ENCODE results near the gene MEIS3.

MEIS3 gene

DNA sequence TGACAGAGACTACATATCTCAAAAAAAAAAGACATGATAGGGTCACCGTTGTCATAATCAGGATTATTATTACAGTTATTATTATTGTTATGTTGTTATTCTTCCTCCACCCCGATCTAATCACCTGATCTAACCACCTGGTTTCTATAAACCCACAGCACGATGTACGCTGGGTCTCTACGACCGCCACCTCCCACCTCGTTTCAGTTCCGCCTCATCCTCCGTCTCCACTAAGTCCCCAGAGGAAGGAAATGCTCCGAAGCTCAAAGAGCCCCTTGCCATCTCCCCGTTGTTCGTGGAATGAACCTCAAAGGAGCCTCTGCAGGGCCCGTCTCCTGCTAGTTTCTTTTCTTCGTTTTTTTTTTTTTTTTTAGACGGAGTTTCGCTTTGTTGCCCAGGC lies 15.9 kb upstream of the MEIS3 start:
- DNase-seq = no peak

DNA sequence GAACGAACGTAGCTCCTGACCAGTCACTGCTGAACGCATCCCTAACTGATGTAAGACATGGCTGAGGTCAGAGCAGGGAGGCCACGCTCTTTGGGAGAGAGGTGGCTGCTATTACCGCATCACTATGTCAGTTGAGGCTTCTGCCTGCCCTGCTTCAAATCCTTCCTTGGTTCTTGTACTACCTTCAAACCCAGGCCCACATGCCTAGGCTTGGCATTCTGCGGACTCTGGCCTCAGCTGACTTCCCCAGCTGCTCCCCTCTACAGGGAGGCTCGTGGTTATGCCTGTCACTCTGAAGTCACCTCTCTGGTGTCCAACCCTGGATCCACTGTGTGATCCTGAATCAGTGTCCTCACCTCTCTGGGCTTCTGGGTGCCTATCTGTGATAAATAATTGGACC lies 14.8 kb upstream of the MEIS3 start:
- no peak for DNase-seq

DNA sequence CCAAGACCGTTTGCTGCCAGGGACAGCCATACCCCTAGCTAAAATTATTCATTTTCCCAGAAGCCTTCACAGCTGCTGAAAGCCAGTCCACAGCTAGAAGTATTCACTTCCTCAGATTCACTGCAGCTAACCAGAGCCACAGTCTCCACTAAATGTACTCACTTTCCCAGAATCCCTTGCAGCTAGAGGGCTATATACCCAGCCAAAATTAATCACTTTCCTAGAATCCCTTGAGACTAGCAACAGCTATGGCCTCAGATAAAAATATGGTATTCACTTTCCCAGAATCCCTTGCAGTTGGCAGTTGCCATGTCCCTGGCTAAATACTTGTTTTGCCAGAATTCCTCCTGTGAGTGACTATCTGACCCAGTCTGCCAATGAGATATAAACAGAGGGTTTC lies 13.8 kb upstream of the MEIS3 start:
- no peak for DNase-seq

- DNase-seq = no peak
These were observed 13.2 kb upstream of the MEIS3 start for GRCh38 chr19:47432499-47432898.

DNA sequence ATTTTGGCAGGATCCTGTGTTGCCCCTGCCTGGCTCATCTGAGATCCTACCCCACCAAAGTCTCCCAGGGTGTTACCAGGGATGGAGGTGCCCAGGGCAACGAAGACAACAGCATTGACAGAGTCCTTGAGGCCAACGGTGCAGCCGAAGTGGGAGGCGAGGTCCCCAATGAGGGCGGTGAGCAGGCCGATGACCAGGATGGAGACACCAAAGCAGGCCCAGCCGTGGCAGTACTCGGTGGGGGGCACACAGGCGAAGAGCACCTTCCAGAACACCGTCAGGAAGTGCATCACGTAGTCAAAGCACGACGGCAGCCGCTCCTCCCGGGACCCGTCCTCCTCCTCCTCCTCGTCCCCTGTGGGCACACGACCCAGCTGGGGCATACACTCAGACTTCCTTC lies 12.8 kb upstream of the MEIS3 start:
- no peak for DNase-seq

GRCh38 chr19:47430041-47430802 lies 10.9 kb upstream of the MEIS3 start:
- no peak for DNase-seq

GRCh38 chr19:47429140-47429793 lies 9.9 kb upstream of the MEIS3 start:
- DNase-seq = no peak

- DNase-seq = peak; percentile 97
These were observed 9.0 kb upstream of the MEIS3 start for GRCh38 chr19:47428177-47428894.

DNA sequence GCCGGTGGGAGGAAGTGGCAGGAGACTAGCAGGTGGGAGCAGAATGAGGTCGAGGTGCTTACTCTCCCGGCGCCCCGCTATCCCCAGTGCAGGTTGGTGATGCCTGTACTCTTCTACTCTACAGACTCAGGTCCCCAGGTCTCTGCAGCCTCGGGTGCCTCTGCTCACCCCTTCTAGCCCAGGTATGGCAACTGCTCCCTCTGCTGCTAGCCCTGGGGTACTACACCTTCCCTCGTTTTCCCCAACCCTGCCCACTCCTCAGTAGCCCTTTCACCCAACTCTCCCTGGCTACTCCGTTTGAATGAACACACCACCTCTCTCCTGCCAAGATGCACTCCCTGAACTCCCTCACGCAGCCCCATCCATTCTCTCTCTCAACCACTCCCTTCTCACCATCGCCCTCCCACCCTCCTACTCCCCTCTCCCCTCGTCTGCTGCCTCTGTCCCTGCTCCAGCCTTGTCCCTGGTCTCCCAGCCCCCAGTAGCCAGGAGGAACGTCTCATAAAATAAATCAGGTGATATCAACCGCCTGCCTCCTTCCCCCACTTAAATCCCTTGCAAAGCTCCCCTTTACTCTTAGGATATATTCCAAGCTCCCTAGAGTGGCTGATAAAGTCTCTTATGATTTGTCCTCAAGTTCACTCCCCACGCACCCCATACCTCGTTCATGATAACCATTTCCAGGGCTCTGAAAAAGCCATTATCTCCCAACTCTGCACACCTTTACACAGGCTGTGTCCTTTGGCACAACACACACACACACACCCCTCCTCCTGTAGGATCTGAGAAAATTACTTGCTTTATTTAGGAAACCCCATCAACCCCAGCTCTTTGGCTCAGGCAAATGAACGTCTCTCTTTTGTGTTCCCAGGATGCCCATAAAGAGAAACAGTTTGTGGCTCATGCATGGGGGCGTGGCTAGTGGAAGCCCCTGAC lies 8.2 kb upstream of the MEIS3 start:
- DNase-seq = peak; percentile 27

DNA sequence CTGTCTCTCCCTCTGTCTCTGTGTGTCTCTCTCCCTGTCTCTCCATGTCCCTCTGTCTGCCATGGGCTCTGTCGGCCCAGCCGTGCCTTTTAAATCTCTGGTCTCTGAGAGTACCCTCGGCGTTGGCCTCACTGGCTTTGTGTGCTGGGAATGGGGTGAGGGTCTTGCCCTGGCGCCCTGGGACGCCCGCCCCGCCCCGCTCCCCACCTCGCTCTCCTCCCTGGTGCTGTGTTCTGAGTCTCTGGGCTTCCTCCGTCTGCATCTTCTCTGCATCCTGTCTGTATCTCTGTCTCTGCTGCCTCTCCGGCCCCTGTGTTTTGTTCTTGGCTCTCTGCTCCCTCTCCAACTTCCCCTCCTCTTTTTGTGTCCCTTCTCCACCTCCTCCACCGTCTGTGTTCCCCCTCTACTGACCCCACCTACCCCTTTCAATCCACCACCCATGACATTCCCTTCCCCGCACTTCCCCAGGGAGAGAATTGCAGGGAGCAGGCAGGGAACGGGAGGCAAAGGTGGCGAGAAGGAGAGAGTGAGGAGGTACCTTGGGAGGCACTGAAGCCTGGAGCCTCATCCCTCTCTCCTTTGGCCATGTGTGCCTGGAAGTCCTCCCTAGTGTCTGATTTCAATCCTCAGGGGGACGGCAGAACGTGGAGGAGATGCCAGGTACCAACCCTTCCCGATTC lies 4.0 kb upstream of the MEIS3 start:
- DNase-seq = no peak

DNA sequence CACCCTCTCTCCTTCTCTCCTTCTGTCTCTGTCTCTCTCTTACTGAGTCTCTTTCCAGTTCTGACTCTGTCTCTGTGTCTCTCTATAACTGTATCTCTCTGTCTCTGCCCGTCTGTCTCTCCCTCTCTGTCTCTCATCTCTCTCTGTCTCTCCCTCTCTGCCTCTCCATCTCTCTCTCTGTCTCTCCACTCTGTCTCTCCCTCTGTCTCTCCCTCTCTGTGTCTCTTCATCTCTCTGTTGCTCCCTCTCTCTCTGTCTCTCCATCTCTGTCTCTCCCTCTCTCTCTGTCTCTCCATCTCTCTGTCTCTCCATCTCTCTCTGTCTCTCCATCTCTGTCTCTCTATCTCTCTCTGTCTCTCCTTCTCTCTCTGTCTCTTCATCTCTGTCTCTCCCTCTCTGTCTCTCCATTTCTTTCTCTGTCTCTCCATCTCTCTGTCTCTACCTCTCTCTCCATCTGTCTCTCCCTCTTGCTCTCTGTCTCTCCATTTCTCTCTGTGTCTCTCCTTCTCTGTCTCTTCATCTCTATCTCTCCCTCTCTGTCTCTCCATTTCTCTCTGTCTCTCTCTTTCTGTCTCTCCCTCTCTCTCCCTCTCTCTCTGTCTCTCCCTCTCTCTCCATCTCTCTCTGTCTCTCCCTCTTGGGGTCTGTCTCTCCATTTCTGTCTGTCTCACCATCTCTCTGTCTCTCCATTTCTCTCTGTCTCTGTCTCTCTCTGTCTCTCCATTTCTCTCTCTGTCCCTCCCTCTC lies 3.3 kb upstream of the MEIS3 start:
- DNase-seq = no peak

DNA sequence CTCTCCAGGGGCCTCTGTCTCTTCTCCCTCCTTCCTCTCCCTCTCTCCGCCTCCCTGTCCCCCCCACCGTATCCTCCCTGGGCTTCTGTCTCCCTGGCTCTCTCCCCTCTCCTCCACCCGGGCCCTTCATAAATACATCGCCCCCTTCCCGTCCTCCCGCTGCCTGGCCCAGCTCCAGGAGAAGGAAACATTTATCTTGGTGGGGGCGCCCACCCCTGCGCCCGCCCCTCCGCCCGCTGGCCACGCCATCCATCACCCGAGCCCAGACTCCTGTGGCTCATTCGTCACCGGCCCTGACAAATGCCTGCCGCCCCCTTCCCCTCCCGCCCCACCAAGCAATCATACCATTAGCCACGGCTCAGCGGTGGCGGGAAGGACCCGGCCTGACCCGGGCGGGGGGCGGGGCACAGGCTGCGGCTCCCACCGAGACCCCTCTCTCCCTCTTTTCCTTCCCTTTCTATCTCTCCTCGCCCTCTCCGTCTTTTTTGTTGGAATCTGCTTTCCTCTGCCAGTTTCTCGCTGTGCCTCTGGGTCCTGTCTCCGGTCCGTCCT lies 2.6 kb upstream of the MEIS3 start:
- DNase-seq = no peak

DNA sequence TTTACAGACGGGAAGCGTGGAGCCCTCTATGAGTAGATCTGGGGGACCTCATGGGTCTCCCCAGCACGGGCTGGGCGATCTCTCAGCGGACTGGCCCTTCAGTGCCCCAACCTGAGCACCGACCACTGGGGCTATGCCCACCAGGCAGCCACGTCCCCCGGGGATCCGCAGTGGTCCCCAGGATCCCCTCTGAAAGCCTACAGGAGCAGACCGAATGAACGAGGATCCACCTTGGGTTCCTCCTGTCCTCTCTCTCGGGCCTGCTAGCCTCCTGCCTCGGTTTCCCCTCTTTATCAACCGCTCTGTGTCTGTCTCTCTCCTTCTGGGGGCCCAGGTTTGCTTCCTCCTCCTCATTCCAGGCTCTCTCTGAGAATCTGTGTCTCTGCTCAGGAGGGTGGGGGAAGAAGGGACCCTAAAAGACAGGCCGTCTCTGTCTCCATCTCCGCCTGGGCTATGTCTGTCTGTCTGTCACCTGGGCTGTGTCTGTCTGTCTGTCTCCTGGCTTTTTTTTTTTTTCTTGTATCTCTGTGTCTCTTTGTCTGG lies 2.0 kb upstream of the MEIS3 start:
- DNase-seq = no peak

- no peak for DNase-seq
These were observed 462 bp upstream of the MEIS3 start for GRCh38 chr19:47419789-47420188.

- DNase-seq = no peak
These were observed 666 bp downstream of the MEIS3 start for GRCh38 chr19:47418692-47419029.

DNA sequence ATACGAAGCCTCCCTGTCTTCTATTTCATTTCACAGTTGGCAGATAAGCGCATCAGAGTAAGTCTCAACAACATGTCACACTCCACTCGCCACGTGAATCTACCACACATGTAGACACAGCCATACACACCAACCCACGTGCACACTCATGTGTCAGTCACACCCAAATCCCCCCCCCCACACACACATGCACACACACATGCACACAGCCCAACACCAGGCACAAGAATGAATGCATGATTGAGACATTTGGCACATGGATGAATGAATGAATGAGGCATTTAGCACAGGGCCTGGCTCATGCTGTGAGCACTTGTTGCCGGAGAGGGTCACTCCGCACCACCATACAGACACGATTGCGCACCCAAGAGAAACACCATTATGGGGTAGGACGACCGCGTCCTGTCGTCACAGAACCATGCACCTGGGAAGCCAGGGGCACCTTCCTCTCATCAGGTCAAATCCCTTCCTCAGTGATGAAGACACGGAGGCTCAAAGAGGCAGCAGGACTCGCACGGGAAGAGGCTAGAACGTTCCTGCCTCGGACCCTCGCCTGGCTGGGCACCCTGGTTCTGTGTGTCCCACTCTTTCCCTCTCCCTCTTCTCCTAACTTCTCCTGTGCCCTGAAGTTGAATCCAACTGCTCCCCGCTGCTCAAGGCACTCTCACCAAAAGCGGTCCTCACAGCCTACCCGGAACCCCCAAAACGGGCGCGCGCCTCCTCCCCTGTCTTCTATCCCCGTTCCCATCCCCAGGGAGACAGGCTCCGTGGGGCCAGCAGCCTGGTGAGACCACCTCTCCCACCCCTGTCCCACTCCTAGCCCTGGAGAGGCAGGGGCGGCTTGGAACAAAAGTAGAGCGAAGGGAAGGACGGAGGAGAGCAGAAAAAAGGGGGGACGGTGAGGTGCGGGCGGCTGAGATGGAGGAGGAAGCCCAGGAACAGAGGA lies 1.3 kb downstream of the MEIS3 start:
- no peak for DNase-seq

DNA sequence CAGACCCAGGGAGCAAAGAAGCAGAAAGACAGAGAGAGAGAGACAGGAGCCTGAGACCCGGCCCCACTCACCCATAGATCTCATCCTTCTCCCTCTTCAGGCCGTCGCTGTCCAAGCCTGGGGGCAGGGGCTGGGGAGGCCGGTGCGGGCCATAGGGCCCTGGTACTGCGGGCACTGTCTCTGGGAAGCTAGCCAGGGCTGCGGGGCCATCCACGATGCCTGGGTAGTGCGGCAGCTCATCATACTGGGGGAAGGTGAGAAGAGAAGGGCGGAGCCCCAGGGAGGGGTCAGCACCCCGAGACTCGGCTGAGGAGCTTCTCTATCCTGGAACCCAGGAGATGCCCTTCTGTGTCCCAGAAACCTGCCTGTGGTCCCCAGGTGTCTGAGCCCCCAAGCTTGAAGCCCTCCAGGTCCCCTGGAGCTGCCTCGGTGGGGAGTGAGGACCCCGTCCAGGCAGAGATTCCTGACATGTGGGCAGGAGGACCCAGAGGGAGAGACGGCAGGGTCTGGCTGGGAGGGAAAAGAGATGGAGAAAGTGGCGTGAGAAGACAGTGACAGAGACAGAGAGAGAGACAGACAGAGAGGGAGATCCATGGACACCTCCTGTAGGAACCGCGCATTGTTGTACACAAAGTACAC lies 2.1 kb downstream of the MEIS3 start:
- DNase-seq = no peak

GRCh38 chr19:47416643-47416985 lies 2.7 kb downstream of the MEIS3 start:
- DNase-seq = no peak

GRCh38 chr19:47415953-47416642 lies 3.2 kb downstream of the MEIS3 start:
- DNase-seq = no peak

Data from NCI-H1048 (cell line).